ENCODE data around the gene PORCN.

- TF ChIP-seq EZH2 (IDR thresholded peaks at IDR 0.05) (no peak), FOXP2 (optimal IDR thresholded peaks at IDR 0.05; ENCODE audit: control extremely low read depth, extremely low read length, insufficient read depth) (no peak)
Observed at GRCh38 chrX:48467281-48467761, 41.5 kb upstream of the PORCN start.
